Fibroblast of lung (primary cell): Measurements from ENCODE around the gene TIMM50.

Experiments
- CTCF ChIP-seq, 2 donors: IDR thresholded peaks in 1 of 2; conservative IDR thresholded peaks in 1 of 2; 1 replicate in 1 of 2; 2 replicates in 1 of 2; pipeline ENCODE4 v1.5.1; 2011 to 2012; ENCODE audit warnings: low read length in 2 of 2, control low read depth in 1 of 2, inconsistent platforms in 1 of 2, low read depth in 1 of 2, mild to moderate bottlenecking in 1 of 2
- EZH2 ChIP-seq: IDR thresholded peaks from 2 replicates; pipeline ENCODE4 v1.5.1; 2012; ENCODE audit warnings: low read length, control low read depth, mild to moderate bottlenecking; ENCODE audit errors: missing control alignments

- TF ChIP-seq CTCF (conservative IDR thresholded peaks at IDR 0.05 in 1 of 2, IDR thresholded peaks at IDR 0.05 in 1 of 2; ENCODE audit: low read depth in 1 of 2, low read length in 2 of 2) (peak; percentile 78 to 88), EZH2 (no peak)
Observed at GRCh38 chr19:39539518-39540332, 59.1 kb downstream of the TIMM50 start, which contains the start of gene EID2.
